K562 (cell line): ENCODE measurements around the gene SDSL. TPM values are rescaled to one million over a fixed set of nuclear protein-coding genes. Genes with fewer than 3 reads are reported as not detected.

Experiments
- ARHGAP35 ChIP-seq: fragments of 450-650 bp; IDR thresholded peaks from 2 replicates; pipeline ENCODE4 v1.6.1; 2018; ENCODE audit not compliant: partially characterized antibody
- HDAC3 ChIP-seq: fragments of 450-650 bp; IDR thresholded peaks from 2 replicates; pipeline ENCODE4 v1.6.1; 2018; ENCODE audit warnings: borderline replicate concordance, mild to moderate bottlenecking, moderate library complexity; ENCODE audit not compliant: partially characterized antibody
- HNRNPUL1 ChIP-seq: fragments of 200-400 bp; formaldehyde crosslinking; IDR thresholded peaks from 2 replicates; pipeline ENCODE4 v1.6.1; 2017; ENCODE audit warnings: low read length
- MTF1 ChIP-seq: fragments of 250-450 bp; sonication (Bioruptor Pico); IDR thresholded peaks from 2 replicates; pipeline ENCODE4 v1.9.0; 2021; ENCODE audit warnings: moderate library complexity, mild to moderate bottlenecking, inconsistent platforms, borderline replicate concordance
- NBN ChIP-seq: fragments of 450-650 bp; IDR thresholded peaks from 2 replicates; pipeline ENCODE4 v1.6.1; 2016; ENCODE audit warnings: low read depth, mild to moderate bottlenecking
- NFATC3 ChIP-seq: fragments of 450-650 bp; IDR thresholded peaks from 2 replicates; pipeline ENCODE4 v1.6.1; 2017; ENCODE audit warnings: mild to moderate bottlenecking
- NR1H2 ChIP-seq: sonication (generic); formaldehyde crosslinking; IDR thresholded peaks from 2 replicates; pipeline ENCODE4 v1.4.0; 2020; ENCODE audit warnings: mild to moderate bottlenecking, missing genetic modification reagents
- RCOR1 ChIP-seq, 2 experiments: IDR thresholded peaks; 2 replicates each; pipeline ENCODE4 v1.6.1; 2012; ENCODE audit warnings: low read depth in 2 of 2, low read length in 2 of 2, borderline replicate concordance in 1 of 2, improper control_type of control experiment in 1 of 2
- SMAD3 ChIP-seq: fragments of 450-650 bp; formaldehyde crosslinking; conservative IDR thresholded peaks from 2 replicates; pipeline ENCODE4 v1.4.0; 2020; ENCODE audit warnings: mild to moderate bottlenecking
- SRSF3 ChIP-seq: fragments of 200-400 bp; formaldehyde crosslinking; IDR thresholded peaks from 2 replicates; pipeline ENCODE4 v1.6.1; 2016; ENCODE audit warnings: mild to moderate bottlenecking, low read length, moderate library complexity; ENCODE audit not compliant: insufficient read depth
- TAF15 ChIP-seq: fragments of 200-400 bp; formaldehyde crosslinking; IDR thresholded peaks from 2 replicates; pipeline ENCODE4 v1.6.1; 2017; ENCODE audit warnings: mild to moderate bottlenecking, low read depth, low read length, moderate library complexity
- ZNF551 ChIP-seq: fragments of 250-450 bp; sonication (Bioruptor Pico); IDR thresholded peaks from 2 replicates; pipeline ENCODE4 v1.5.0; 2021; ENCODE audit warnings: mild to moderate bottlenecking, moderate library complexity
- ZNF644 ChIP-seq: fragments of 200-800 bp; sonication (Bioruptor generic); IDR thresholded peaks from 2 replicates; pipeline ENCODE4 v1.6.1; 2016; ENCODE audit warnings: low read depth, missing genetic modification characterization, missing compliant biosample characterization
- ZNF764 ChIP-seq: fragments of 250-450 bp; sonication (Bioruptor Pico); IDR thresholded peaks from 2 replicates; pipeline ENCODE4 v1.4.0; 2020; ENCODE audit warnings: low read depth, mild to moderate bottlenecking, moderate library complexity
- polyA plus RNA-seq, 8 experiments: library from polyadenylated mRNA; depleted of rRNA in 4 of 8; stranded (reverse) in 5 of 8; unstranded in 3 of 8; fragments of >200 nt; fragmentation: Nextera tagmentation in 2 of 8; fragmentation: Illumina TruSeq in 1 of 8; extraction: Ambion mirVana in 2 of 8; extraction: Trizol in 1 of 8; gene quantifications; 2 replicates each; pipeline versions ENCODE4 v1.2.1 to v1.2.3, GENCODE V29; 2011 to 2014; ENCODE audit warnings: inconsistent platforms in 1 of 8, missing spikeins in 1 of 8
- total RNA-seq, 7 experiments: library from RNA; depleted of rRNA in 6 of 7; stranded (reverse); fragments of >200 nt in 6 of 7; fragmentation: Illumina TruSeq in 2 of 7; extraction: Trizol in 2 of 7; gene quantifications; 2 replicates each; pipeline versions ENCODE4 v1.2.1 to v1.2.3, GENCODE V29; 2011 to 2021; ENCODE audit warnings: low replicate concordance in 1 of 7
- TF ChIP-seq, protein P1 (sequence below): sonication (generic); formaldehyde crosslinking; IDR thresholded peaks from 2 replicates; pipeline ENCODE4 v1.8.1; 2023; ENCODE audit warnings: missing genetic modification reagents, mild to moderate bottlenecking, borderline replicate concordance
- TF ChIP-seq, protein P2 (sequence below): fragments of 250-450 bp; sonication (Bioruptor Pico); IDR thresholded peaks from 2 replicates; pipeline ENCODE4 v1.5.0; 2020; ENCODE audit warnings: mild to moderate bottlenecking
- TF ChIP-seq, protein P3 (sequence below): fragments of 450-650 bp; conservative IDR thresholded peaks from 2 replicates; pipeline ENCODE4 v1.6.1; 2016; ENCODE audit warnings: missing genetic modification characterization, low read depth, mild to moderate bottlenecking, control low read depth, missing compliant biosample characterization

The SDSL gene
- total and polyA plus RNA-seq, 9 of the 15 experiments (the other 6 are each of a cell fraction or from before 2014, with no cell fraction given) = 0.31 to 11.0 (median 7.4) TPM

DNA sequence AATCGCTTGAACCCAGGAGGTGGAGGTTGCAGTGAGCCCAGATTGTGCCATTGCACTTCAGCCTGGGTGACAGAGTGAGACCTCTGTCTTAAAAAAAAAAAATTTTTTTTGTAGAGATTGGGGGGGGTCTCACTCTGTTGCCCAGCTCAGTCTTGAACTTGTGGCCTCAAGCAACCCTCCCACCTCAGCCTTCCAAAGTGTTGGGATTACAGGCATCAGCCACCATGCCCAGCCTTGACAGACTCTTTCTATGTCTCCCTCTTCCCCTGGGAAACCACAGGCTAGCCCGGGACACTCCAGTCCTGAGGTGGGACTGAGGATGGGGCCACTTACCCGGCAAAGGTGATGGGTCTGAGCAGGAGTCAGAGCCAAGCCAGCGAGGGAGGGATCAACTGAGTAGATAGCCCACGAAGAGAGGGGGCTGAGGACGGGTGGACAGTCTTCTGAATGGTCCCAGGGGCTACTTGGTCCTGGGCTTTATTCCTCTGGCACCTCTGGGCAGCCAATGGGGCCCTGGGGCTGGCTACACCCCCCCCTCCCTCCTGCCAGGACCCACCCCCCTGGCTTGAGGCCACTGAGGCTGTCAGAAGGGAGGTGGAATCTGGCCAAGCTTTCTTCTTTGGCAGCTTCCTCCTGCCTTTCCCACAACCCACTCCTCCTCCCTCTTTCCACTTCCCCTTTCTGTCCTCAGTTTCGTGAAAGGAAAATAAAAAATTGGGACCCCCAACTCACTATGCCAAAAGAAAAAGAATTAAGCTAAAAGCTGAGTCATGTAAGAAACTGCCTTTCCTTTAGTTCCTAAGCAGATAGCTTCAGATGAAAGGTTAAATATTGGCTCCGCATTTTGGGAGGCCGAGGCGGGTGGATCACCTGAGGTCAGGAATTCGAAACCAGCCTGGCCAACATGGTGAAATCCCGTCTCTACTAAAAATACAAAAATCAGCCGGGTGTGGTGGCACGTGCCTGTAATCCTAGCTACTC, 18.5 kb upstream of the SDSL start, which contains the start of gene SDS (continued):
- TF ChIP-seq RCOR1 (IDR thresholded peaks at IDR 0.05; ENCODE audit: borderline replicate concordance in 1 of 2, low read depth in 2 of 2, low read length in 2 of 2) (no peak), MTF1 (CRISPR knock-in tag) (no peak), ZNF644 (tag) (no peak), ARHGAP35 (no peak), SMAD3 (no peak), SRSF3 (no peak), ZNF764 (CRISPR knock-in tag) (no peak), HDAC3 (no peak), HNRNPUL1 (no peak), NBN (0 out of 2 replicates have a peak, but pooled peaks have one; percentile 30), NR1H2 (CRISPR knock-in tag) (no peak), NFATC3 (no peak), TAF15 (no peak), ZNF551 (CRISPR knock-in tag) (no peak)
- TF ChIP-seq, protein P1, sequence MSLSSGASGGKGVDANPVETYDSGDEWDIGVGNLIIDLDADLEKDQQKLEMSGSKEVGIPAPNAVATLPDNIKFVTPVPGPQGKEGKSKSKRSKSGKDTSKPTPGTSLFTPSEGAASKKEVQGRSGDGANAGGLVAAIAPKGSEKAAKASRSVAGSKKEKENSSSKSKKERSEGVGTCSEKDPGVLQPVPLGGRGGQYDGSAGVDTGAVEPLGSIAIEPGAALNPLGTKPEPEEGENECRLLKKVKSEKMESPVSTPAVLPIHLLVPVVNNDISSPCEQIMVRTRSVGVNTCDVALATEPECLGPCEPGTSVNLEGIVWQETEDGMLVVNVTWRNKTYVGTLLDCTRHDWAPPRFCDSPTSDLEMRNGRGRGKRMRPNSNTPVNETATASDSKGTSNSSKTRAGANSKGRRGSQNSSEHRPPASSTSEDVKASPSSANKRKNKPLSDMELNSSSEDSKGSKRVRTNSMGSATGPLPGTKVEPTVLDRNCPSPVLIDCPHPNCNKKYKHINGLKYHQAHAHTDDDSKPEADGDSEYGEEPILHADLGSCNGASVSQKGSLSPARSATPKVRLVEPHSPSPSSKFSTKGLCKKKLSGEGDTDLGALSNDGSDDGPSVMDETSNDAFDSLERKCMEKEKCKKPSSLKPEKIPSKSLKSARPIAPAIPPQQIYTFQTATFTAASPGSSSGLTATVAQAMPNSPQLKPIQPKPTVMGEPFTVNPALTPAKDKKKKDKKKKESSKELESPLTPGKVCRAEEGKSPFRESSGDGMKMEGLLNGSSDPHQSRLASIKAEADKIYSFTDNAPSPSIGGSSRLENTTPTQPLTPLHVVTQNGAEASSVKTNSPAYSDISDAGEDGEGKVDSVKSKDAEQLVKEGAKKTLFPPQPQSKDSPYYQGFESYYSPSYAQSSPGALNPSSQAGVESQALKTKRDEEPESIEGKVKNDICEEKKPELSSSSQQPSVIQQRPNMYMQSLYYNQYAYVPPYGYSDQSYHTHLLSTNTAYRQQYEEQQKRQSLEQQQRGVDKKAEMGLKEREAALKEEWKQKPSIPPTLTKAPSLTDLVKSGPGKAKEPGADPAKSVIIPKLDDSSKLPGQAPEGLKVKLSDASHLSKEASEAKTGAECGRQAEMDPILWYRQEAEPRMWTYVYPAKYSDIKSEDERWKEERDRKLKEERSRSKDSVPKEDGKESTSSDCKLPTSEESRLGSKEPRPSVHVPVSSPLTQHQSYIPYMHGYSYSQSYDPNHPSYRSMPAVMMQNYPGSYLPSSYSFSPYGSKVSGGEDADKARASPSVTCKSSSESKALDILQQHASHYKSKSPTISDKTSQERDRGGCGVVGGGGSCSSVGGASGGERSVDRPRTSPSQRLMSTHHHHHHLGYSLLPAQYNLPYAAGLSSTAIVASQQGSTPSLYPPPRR = no peak
- TF ChIP-seq, protein P2, sequence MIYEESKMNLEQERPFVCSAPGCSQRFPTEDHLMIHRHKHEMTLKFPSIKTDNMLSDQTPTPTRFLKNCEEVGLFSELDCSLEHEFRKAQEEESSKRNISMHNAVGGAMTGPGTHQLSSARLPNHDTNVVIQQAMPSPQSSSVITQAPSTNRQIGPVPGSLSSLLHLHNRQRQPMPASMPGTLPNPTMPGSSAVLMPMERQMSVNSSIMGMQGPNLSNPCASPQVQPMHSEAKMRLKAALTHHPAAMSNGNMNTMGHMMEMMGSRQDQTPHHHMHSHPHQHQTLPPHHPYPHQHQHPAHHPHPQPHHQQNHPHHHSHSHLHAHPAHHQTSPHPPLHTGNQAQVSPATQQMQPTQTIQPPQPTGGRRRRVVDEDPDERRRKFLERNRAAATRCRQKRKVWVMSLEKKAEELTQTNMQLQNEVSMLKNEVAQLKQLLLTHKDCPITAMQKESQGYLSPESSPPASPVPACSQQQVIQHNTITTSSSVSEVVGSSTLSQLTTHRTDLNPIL (CRISPR knock-in tag) = no peak
- TF ChIP-seq, protein P3, sequence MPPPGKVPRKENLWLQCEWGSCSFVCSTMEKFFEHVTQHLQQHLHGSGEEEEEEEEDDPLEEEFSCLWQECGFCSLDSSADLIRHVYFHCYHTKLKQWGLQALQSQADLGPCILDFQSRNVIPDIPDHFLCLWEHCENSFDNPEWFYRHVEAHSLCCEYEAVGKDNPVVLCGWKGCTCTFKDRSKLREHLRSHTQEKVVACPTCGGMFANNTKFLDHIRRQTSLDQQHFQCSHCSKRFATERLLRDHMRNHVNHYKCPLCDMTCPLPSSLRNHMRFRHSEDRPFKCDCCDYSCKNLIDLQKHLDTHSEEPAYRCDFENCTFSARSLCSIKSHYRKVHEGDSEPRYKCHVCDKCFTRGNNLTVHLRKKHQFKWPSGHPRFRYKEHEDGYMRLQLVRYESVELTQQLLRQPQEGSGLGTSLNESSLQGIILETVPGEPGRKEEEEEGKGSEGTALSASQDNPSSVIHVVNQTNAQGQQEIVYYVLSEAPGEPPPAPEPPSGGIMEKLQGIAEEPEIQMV (tag) = no peak
